GM18526 (cell line): Measurements from ENCODE around the gene LRRIQ4.

Experiments
- POLR2A ChIP-seq: IDR thresholded peaks from 3 replicates; pipeline ENCODE4 v1.6.1; 2011; ENCODE audit not compliant: insufficient read length; ENCODE audit errors: extremely low read depth

LRRIQ4 gene

DNA sequence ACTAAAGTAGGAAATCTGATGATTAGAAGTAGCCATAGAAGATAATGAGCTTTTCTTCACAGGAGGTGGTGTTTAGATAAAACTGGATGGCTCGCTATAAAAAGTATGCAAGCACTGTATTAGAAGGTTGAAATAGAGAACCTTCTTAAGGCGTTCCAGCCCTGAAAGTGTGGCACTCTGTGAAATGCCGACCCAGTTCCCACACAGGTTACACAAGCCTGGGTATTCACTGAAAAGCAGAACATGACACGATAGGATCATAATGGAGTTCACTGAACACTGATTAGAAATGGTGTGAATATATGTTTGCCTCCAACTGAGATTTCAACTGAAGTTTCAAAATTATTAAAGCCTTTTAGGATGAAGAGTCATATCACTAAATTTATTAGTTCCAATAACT is 15.0 kb downstream of the LRRIQ4 start:
- no peak for TF ChIP-seq POLR2A

DNA sequence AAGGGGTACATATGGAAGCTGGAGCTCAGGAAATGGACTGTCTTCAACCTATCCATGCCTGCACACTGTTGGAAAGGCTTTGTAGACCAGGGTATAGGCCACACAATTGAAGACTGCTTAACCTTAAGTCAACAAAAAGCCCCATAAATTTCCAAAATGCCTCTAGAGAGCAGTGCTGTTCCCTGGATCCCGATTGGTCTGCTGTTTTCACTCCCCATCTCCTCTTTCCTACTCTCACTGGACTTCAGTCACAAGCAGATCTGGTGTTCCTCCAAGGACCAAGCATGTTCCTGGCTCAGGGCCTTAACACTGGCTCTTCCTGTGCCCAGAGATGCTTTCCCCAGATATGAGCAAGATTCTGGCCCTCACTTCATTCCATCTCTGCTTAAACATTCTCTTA is 22.9 kb downstream of the LRRIQ4 start:
- no peak for TF ChIP-seq POLR2A

DNA sequence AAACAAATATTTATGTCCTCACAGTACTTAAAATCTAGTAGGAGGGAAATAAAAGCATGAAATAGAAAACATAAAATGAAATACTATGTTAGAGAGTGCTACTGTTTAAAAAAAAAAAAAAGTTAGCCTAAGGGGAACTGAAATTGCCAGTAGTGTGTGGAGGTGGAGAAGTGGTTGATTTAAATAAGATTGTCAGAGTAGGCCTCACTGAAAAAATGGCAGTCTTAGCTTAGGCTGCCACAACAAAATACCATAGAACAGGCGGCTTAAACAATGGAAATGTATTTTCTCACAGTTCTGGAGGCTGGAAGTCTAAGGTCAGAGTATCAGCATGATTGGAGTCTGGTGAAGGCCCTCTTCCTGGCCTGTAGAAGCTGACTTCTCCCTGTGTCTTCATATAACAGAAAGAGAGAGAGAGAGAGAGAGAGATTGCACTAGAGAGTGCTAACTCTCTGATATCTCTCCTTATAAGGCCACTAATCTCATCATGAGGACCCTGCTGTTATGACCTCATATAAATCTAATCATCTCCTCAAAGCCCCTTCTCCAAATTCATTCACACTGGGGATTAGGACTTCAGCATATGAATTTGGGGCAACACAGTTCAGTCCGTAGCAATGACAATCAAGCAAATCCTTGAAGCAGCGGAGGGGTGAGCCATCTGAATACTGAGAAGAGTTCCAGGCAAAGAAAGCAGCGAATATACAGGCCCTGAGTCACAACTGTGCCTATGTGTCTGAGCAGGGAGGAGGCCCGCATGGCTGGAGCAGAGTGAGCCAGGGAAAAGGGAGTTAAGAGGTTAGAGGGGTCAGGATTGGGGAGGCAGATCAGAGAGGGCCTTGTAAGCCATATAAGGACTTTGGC is 23.6 kb downstream of the LRRIQ4 start:
- TF ChIP-seq POLR2A, result no peak

DNA sequence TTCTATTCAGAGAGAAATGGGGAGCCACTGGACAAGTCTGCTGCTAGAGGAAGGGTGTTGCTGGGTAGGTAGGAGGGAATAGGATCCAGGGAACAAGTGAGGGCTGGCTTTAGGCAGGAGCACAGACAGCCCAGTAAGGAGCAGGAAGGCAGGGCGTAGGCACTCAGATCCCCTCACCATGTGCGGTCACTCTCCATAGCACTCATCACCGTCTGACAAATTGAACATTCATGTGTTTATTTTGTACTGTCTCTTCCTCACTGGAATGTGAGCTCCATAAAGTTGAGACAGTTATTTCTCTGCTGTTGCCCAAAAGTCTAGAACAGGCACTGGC is 24.2 kb downstream of the LRRIQ4 start:
- TF ChIP-seq POLR2A, result no peak

DNA sequence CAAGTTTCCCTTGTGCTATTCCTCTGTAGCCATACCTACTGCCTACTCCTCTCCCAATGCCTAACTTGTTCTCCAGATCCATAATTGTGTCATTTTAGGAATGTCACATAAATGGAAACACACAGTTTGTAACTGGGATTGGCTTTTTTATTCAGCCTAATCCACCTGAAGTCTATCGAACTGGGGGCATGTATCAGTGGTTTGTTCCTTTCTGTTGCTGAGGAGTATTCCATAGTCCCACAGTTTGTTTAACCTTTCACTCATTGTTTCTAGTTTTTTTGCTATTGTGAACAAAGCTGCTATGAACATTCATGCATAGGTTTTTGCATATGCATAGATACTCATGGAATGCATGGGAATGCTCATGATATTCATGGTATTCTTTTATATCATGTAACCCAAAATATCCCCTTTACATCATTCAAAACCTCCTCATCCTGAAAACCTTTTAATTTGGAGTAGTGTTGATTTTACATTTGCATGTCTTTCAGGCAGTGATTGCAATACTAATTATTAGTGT is 25.9 kb downstream of the LRRIQ4 start:
- no peak for TF ChIP-seq POLR2A

DNA sequence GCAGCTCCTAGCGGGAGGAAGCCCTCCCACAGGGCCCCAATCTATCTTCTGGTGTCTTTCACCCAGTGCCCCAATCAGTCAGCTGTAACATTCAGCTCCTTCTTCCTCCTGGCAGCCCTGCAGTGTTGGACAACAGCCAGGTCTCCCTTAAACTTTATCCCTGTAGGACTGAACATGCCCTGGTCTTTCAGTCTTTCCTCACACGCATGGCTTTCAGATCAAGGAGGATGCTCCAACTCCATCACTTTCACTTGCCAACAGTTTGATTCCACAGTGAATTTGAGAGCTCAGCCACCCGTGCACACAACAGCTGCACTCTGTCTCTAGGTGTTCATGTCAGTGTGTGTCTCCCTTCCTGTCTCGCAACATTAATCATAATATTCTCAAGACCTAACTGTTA is 28.5 kb downstream of the LRRIQ4 start:
- no peak for TF ChIP-seq POLR2A

DNA sequence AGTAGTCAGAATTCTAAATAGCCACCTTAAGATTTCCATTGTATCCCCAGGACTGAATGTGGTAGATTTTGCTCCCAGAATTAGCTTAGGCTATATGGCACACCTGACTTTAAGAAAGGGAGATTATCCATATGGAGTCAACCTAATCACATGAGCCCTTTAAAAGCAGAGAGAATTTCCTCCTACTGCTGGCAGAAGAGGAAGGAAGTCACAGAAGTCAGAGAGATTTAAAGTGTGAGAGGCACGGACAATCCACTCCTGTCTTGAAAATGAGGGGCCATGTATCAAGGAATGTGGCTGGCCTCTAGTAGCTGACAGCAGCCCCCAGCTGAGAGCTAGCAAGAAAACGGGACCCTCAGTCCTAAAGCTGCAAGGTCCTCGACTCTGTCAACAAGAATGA is 30.3 kb downstream of the LRRIQ4 start:
- TF ChIP-seq POLR2A, result no peak

DNA sequence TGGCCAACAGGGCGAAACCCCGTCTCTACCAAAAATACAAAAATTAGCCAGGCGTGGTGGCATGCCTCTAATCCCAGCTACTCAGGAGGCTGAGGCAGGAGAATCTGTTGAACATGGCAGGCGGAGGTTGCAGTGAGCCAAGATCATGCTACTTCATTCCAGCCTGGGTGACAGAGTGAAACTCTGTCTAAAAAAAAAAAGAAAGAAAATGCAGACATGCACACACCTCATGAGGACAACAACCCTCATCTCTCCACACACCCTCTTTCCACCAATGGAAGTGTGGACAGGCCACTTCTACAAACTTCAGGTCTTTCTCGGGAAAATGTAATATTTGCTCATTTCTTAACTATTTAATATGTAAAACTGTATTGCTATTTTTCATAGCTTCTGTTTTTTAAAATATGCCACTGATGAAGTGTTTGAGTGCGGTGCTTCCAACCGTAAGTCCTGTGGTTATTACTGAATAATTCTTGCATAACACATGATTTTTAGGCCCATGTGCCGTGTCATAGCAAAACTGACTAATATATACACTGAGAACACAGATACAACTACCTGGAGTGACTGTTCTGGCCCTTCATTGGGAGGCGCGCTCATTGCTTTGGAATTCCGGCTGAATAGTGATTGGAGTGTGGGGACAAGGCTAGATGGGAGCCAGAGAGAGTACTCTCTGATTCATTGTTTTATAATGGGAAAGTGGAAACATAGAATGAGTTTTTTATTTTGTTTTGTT is 34.0 kb downstream of the LRRIQ4 start:
- no peak for TF ChIP-seq POLR2A

DNA sequence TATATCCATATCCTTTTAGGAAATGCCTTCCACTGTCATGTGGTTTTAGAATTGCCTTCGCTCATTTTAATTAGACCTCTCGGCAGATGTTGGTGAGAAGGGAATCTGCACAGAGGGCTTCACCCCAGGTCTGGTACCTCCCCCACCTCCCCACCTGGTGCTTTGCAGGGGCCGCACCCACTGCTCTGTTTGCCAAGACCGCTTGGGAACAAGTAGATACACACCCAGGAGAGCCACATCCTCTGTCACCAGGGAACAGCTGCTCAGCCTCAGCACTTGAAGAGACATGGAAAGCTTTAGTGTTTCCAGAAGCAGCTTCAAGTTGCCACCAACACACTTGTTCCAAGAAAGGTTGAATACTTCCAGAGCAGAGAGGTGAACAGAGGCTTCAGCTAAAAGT is 35.2 kb downstream of the LRRIQ4 start:
- no peak for TF ChIP-seq POLR2A

DNA sequence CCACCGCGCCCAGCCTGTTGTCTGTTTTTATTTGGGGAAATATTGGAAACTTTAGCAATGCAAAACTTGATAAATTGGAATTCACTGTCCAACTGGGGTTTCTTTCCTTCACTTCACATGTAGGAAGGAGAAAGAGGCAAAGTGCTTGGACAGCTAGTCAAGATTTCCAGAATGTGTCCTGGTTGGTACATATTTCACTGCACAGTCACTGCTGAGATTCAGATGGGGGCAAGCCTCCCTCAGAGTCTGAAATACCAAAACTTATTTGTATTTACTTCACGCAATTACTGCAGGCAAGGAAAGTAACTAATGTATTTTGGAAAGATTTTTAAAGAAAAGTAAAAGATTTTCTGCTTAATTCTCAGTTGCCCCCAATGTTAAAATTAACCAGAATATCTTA is 36.1 kb downstream of the LRRIQ4 start:
- no peak for TF ChIP-seq POLR2A

DNA sequence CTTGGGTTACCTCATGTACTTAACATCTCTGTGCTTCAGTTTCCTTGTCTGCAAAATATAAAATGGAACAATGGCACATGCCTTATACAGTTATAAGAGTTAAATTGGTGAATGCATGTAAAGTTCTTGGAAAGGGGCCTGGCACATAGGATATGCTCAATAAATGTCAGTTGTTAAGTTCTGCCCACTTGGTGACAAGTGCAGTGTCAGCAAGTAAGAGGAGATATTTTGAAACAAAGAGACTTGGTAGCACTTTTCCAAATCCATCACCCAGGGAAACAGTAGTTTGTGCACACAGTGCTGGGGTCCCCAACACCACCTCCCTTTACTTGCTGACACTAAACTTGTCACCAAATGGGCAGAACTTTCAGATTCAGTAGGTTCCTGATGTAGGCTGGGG is 37.9 kb downstream of the LRRIQ4 start:
- TF ChIP-seq POLR2A, result no peak

DNA sequence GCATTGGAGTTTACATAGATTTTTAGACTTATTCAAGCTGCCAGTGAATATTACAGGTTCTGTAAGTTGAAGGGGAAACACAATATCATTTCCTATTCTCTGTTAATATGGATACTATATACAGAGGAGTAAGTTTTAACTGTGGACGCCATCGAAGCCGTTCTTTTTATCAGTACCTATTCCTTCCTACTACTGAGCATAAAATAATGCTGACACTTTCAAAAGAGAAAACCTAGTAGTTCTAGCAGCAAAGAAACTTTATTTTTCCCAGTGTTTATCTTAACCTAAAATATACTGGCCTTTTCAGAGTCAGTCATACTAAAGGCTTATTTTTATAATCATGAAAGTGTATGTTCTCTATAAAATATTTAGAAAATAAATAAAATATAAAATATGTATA is 42.8 kb downstream of the LRRIQ4 start:
- no peak for TF ChIP-seq POLR2A

DNA sequence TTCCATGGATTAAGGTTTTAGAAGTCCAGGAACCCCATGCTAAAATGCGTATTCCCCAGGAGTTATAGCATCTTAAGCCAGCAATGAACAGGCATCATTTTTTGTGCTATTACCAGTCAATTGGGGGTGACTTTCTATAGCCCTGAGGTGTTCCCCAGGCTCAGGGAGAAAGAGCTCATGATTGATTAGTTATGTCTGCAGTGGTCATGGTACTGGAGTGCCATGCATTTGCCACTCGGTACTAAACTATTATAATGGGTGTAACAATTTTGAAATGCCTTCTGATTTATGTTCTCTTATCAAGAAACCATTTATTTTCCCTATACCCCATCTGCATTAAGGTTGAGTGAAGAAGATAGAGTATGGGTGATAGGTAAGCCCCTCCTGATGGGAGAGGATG is 45.1 kb downstream of the LRRIQ4 start:
- no peak for TF ChIP-seq POLR2A

DNA sequence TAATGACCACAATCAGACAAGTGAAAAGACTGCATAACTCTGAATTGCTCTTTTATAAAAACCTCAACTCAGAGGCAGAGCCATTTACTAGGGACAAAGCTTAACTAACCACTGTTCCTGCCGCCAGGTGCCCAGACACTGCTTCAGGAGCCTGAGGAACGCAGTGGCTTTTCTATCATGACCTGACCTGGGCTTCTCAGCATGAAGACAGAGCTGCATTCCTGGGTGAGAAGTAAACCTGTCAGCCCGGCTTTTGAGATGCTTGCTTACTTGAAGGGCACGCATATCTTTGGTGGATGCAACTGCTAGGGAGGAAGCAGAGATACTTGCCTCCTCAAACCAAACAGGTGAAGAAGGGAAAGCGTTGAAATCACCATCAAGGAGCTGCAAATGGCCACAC is 49.2 kb downstream of the LRRIQ4 start:
- no peak for TF ChIP-seq POLR2A

DNA sequence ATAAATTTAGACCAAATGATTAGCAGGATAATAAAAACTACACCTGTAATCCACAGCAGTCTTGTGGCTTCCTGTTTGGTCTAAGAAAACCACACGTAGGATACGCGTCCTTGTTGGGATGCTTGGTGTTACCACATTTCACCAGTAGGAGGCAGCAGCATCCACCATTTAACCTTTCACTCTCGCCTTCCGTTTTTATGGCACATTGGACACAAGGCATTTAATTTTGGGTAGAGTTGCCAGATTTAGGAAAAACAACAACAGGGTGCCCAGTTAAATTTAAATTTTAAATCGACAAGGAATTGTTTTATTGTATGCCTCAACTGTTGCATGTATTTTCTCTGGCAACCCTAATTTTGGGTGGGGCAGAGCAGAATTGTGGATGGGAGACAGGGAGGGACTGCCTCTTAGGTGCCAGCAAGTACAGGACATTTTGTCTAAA is 50.8 kb downstream of the LRRIQ4 start:
- no peak for TF ChIP-seq POLR2A

DNA sequence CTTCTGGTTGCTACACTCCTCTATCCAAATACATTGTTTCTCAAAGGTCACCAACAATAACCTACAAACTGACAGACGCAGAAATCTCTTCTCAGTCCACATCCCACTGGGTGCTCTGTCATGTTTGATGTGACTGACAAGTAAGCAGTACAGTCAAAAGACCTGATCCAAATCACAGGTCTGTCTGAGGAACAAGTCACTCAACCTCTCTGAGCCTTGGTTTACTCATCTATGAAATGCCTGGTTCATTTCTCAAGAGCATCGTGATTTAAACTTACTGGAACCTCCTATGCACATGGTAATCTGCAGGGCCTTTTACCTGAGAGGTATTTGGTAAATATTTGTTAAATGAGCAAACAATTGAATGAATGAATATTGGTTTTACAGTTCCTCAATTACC is 51.6 kb downstream of the LRRIQ4 start:
- TF ChIP-seq POLR2A, result no peak

DNA sequence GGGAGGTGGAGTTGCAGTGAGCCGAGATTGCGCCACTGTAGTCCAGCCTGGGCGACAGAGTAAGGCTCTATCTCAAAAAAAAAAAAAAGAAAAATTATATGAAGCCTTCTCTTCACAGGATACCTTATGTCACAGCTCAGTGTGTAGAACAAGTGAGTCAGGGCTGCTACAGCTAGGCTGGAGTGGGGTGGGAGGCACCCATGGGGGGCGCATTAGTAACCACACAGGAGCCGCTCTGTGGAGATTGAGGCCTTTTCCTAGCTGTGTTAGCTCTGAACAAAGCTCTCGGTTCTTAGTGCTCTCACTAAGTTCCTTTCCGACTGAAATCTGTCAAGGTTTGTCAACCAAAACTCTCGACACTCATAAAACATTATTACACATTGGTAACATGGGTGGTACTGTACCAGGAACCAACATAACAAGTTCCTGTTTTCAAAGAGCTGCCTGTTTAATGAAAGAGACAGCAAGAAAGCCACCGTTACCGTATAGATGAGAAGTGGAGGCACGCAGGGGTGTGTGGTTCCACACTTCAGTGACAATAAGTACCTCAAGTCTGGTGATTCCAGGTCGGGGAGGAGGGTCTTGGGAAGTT is 52.6 kb downstream of the LRRIQ4 start:
- TF ChIP-seq POLR2A, result no peak
